A673 (cell line): ENCODE results near the gene JMJD8. TPM values are rescaled to one million over a fixed set of nuclear protein-coding genes. Genes with fewer than 3 reads are reported as not detected.
"Not testable (repeated sequence)": the region's sequence is repeated elsewhere in the genome, so short reads cannot be mapped to it uniquely, and the experiment has no call there.

Experiments
- BruUV-seq: library from RNA; stranded (reverse); fragments of 400-500 nt; replicated peaks from 2 replicates; lab custom pipeline; 2021; lab: Mats Ljungman, UMichigan
- CTCF ChIA-PET: fragments of 300-600 bp; sonication (Branson Sonifier 250); formaldehyde crosslinking; loops from one replicate; lab custom pipeline; 2022; ENCODE audit warnings: antibody characterized with exemption; lab: Charles Lee
- POLR2A ChIA-PET: fragments of 300-600 bp; sonication (Branson Sonifier 250); formaldehyde crosslinking; loops from one replicate; lab custom pipeline; 2022; ENCODE audit warnings: antibody characterized with exemption; ENCODE audit not compliant: low non-redundant PET; lab: Charles Lee
- DNase-seq: peaks from one replicate; pipeline ENCODE4 v3.0.0-alpha.2; 2015; ENCODE audit warnings: low spot score
- H3K27ac ChIP-seq: fragments of 200-600 bp; sonication (generic); 2 replicates; pipeline ENCODE4 v1.5.1; 2016; ENCODE audit warnings: mixed run types, low read depth, mild to moderate bottlenecking, mixed read lengths, antibody characterized with exemption, low read length; ENCODE audit not compliant: poor library complexity, severe bottlenecking
- H3K27me3 ChIP-seq: fragments of 200-600 bp; sonication (generic); replicated peaks from 2 replicates; pipeline ENCODE4 v1.6.1; 2017; ENCODE audit warnings: mixed run types, low read depth, mild to moderate bottlenecking, mixed read lengths, antibody characterized with exemption, low read length; ENCODE audit not compliant: insufficient read depth, poor library complexity
- H3K36me3 ChIP-seq: fragments of 200-600 bp; sonication (generic); 2 replicates; pipeline ENCODE4 v1.6.1; 2016; ENCODE audit warnings: mixed run types, mild to moderate bottlenecking, mixed read lengths, antibody characterized with exemption, low read length; ENCODE audit not compliant: insufficient read depth, poor library complexity, severe bottlenecking
- H3K4me1 ChIP-seq: fragments of 200-600 bp; sonication (generic); 2 replicates; pipeline ENCODE4 v1.6.1; 2017; ENCODE audit warnings: mixed run types, mild to moderate bottlenecking, mixed read lengths, antibody characterized with exemption, low read length; ENCODE audit not compliant: insufficient read depth, poor library complexity, severe bottlenecking
- H3K4me3 ChIP-seq: fragments of 200-600 bp; sonication (generic); 2 replicates; pipeline ENCODE4 v1.5.1; 2016; ENCODE audit warnings: low read depth, mixed run types, mild to moderate bottlenecking, mixed read lengths, low read length; ENCODE audit not compliant: poor library complexity, severe bottlenecking
- H3K9me3 ChIP-seq: fragments of 200-600 bp; sonication (generic); 2 replicates; pipeline ENCODE4 v1.6.1; 2016; ENCODE audit warnings: mixed run types, low read depth, mild to moderate bottlenecking, mixed read lengths, antibody characterized with exemption, low read length; ENCODE audit not compliant: poor library complexity, severe bottlenecking
- EZH2 ChIP-seq: fragments of 200-600 bp; sonication (generic); IDR thresholded peaks from 2 replicates; pipeline ENCODE4 v1.6.1; 2017; ENCODE audit warnings: borderline replicate concordance, low read depth, mild to moderate bottlenecking, mixed read lengths, antibody characterized with exemption, low read length; ENCODE audit not compliant: poor library complexity, severe bottlenecking
- intact Hi-C: fragments of 100-400 bp; cut with micrococcal nuclease; formaldehyde crosslinking; loops from one replicate; pipeline ENCODE4 v1.10.0; 2022; ENCODE audit not compliant: unreplicated experiment
- total RNA-seq: library from RNA; stranded (reverse); gene quantifications from 2 replicates; pipeline ENCODE4 v1.2.3, GENCODE V29; 2021
- TF ChIP-seq, protein P1 (sequence below): fragments of 300-800, 200-600 bp; sonication (generic); conservative IDR thresholded peaks from 2 replicates; pipeline ENCODE4 v1.5.1; 2017; ENCODE audit warnings: low read depth, mild to moderate bottlenecking, antibody characterized with exemption, low read length, moderate library complexity, mixed read lengths

Gene JMJD8
- total RNA-seq, 1 experiment from 2014 or later = 87.1 TPM

DNA sequence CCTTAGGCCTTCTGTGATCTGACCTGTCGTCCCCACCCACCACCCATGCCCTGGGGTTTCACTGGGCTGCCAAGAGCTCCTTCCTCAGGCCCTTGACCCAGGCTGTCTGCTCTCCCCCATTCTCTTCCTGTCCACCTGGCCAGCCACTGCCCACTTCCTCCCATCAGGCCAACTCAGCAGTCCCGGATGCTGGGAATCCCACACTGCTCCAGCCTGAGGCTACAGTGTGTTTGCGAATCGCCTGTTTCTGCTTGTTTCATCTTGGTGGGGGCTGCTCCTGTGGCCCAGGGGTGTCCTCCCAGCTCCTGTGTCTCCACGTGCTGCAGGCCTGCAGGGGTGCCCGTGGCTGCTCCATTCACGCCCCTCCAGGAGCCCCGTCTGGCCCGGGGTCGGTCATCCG lies 29.9 kb upstream of the JMJD8 start:
- Histone ChIP-seq H3K4me1 (no peaks in the 10 kb centered on the region), H3K36me3 (no peaks in the 10 kb centered on the region), H3K27ac (no peak overlapping the region), H3K4me3 (no peak overlapping the region), H3K9me3 (no peaks in the 10 kb centered on the region), H3K27me3 (peaks cover 34% of the 10 kb centered on the region)
- TF ChIP-seq, protein P1, sequence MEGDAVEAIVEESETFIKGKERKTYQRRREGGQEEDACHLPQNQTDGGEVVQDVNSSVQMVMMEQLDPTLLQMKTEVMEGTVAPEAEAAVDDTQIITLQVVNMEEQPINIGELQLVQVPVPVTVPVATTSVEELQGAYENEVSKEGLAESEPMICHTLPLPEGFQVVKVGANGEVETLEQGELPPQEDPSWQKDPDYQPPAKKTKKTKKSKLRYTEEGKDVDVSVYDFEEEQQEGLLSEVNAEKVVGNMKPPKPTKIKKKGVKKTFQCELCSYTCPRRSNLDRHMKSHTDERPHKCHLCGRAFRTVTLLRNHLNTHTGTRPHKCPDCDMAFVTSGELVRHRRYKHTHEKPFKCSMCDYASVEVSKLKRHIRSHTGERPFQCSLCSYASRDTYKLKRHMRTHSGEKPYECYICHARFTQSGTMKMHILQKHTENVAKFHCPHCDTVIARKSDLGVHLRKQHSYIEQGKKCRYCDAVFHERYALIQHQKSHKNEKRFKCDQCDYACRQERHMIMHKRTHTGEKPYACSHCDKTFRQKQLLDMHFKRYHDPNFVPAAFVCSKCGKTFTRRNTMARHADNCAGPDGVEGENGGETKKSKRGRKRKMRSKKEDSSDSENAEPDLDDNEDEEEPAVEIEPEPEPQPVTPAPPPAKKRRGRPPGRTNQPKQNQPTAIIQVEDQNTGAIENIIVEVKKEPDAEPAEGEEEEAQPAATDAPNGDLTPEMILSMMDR = no peak
- TF ChIP-seq EZH2 = no peak
- intact Hi-C loops = loop anchor here (5.0 to 10.0 kb wide), 2 partner anchors 73 to 341 kb away; partner anchors contain the start of genes CHTF18 and RPUSD1
- no peak for DNase-seq
- ChIA-PET POLR2A (no interaction called here), CTCF (no interaction called here)
- no TSS peak for BruUV-seq

DNA sequence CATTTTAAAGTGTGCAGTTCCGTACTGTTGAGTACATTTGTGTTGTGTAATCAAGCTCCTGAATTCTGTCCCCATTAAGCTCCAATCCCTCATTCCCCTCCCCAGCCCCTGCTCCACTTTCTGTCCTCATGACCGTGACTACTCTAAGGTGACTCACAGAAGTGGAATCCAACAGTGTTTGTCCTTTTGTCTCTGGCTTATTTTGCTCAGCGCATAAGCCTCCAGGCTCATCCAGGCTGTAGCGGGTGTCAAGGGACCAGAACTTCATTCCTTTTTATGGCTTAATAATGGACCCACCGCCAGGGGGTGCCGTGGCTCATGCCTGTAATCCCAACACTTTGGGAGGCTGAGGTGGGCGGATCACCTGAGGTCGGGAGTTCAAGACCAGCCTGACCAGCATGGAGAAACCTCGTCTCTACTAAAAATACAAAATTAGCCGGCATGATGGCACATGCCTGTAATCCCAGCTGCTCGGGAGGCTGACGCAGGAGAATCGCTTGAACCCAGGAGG lies 28.7 kb upstream of the JMJD8 start:
- TF ChIP-seq, protein P1 = peak; percentile 55
- H3K27ac ChIP-seq, H3K36me3 ChIP-seq, BruUV-seq, POLR2A ChIA-PET, H3K9me3 ChIP-seq, H3K4me3 ChIP-seq, H3K4me1 ChIP-seq: not testable (repeated sequence)
- intact Hi-C loops = loop anchor here (5.0 to 10.0 kb wide), 2 partner anchors 75 to 342 kb away; partner anchors contain the start of genes CHTF18 and RPUSD1
- peaks cover 35% of the 10 kb centered on the region for H3K27me3 ChIP-seq
- DNase-seq = peak; percentile 85
- CTCF ChIA-PET = interaction anchor here (0.6 to 1.3 kb wide), 7 partner anchors 8 to 321 kb away, joined by 3 to 12 read pairs (median 3); partner anchors contain the start of gene ANTKMT

DNA sequence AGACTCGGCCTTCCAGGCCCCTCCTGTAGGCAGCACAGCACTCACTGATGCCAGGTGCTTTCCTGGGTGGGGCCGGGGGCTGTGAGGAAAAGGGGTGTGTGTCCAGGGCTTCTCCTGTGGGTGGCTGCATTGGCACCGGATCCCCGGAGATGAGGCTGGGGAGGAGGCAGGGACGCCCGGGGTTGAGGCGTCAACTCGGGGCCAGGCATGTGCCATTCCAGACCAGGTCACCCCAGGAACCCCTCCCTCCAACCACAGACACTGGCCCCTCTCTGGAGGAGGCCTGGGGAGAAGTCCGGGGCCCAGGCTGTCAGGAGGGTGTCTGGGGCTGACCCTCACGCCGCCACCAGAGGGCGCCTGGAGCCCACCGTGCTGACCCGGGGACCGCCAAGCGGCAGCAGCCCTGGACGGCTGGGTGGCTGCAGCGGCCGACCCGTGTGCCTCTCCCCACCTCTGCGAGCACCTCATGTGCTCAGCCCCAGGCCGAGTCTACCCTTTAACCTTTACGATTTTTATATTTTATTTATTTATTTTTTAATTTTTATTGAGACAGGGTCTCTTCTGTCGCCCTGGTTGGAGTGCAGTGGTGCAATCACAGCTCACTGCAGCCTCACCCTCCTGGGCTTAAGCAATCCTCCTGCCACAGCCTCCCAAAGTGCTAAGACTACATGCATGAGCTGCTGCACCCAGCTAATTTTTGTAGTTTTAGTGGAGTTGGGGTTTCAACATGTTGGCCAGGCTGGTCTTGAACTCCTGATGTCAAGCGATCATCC lies 27.6 kb upstream of the JMJD8 start:
- intact Hi-C loops = loop anchor here (5.0 to 10.0 kb wide), 2 partner anchors 76 to 343 kb away; partner anchors contain the start of genes CHTF18 and RPUSD1
- Histone ChIP-seq H3K36me3 (no peaks in the 10 kb centered on the region), H3K9me3 (no peaks in the 10 kb centered on the region), H3K4me3 (no peak overlapping the region), H3K27me3 (peaks cover 30% of the 10 kb centered on the region), H3K27ac (no peak overlapping the region), H3K4me1 (no peaks in the 10 kb centered on the region)
- no TSS peak for BruUV-seq
- CTCF ChIA-PET = interaction anchor here (0.6 to 1.3 kb wide), 7 partner anchors 9 to 320 kb away, joined by 3 to 12 read pairs (median 3); partner anchors contain the start of gene ANTKMT
- TF ChIP-seq EZH2 = no peak
- TF ChIP-seq, protein P1 = peak; percentile 89
- DNase-seq = peak; percentile 72
- POLR2A ChIA-PET = interaction anchor here (0.6 kb wide), 1 partner anchor 108 kb away, joined by 3 read pairs; no protein-coding TSS in a partner anchor
